Measurements from ENCODE around the gene FCGR3A. TPM values are rescaled to one million over a fixed set of nuclear protein-coding genes. Genes with fewer than 3 reads are reported as not detected.

Gene FCGR3A
- total and polyA plus RNA-seq, 12 donors, result 3.1 to 184 (median 106) TPM

DNA sequence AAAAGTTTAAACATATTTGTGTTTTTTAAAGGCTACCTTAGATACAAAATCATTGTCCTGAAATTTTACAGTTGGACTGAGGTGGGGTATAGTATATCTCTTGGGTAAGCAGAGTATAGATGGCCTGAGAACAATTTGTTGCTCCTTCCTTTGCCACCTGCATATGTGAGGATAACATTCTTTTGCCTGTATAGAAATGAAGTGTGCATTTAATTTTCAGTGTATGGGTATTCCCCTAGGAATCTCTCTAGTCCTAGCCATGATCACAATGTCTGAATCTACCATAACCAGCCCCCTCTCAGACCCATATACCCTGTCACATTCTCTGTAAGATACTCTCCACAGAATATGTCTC lies 46.2 kb downstream of the FCGR3A start:
- intact Hi-C loops (cut with DNase I), result no loop called here
- Histone ChIP-seq H3K27ac (no peak overlapping the region), H3K27me3 (peaks cover 6% of the 10 kb centered on the region), H3K4me1 (replicated peaks in 1 of 2) (no peaks in the 10 kb centered on the region), H3K4me3 (no peak overlapping the region), H3K36me3 (replicated peaks in 1 of 2) (no peaks in the 10 kb centered on the region), H3K9me3 (replicated peaks in 1 of 3) (no peaks in the 10 kb centered on the region)
- no peak for TF ChIP-seq POLR2A (IDR thresholded peaks at IDR 0.05)
- TF ChIP-seq, protein P1, sequence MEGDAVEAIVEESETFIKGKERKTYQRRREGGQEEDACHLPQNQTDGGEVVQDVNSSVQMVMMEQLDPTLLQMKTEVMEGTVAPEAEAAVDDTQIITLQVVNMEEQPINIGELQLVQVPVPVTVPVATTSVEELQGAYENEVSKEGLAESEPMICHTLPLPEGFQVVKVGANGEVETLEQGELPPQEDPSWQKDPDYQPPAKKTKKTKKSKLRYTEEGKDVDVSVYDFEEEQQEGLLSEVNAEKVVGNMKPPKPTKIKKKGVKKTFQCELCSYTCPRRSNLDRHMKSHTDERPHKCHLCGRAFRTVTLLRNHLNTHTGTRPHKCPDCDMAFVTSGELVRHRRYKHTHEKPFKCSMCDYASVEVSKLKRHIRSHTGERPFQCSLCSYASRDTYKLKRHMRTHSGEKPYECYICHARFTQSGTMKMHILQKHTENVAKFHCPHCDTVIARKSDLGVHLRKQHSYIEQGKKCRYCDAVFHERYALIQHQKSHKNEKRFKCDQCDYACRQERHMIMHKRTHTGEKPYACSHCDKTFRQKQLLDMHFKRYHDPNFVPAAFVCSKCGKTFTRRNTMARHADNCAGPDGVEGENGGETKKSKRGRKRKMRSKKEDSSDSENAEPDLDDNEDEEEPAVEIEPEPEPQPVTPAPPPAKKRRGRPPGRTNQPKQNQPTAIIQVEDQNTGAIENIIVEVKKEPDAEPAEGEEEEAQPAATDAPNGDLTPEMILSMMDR (IDR thresholded peaks at IDR 0.05), result no peak
- DNase-seq, result no peak

DNA sequence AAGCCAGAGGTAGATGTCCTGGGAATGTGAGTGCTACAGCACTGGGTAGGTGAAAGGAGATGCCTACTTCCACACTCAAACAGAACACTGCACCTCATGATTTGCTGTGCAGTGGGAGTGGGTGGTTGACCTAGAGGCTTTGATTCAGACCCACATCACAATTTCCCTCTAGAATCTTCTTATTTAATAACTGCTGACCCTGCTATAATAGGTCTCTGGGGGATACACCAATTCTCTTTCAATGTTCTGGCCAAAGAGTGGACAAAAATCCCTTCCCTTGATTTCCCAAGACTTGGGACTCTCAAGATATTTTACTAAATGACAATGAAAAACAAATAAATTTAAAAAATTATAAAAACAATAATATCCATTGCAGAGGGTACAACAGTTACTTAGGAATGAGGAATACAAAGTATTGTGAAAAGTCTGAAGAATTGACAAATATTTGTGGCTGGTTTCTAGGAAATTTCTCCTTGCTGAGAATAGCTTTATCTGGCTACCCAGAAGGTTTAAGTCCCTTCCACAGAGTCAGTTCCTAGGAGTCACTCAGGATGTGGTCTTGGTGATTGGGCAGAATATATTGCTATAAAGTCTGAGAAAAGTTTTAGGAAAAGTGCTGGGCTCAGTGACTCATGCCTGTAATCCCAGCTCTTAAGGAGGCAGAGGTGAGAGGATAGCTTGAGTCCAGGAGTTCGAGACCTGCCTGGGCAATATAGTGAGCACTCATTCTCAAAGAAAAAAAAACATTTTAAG lies 46.8 kb downstream of the FCGR3A start:
- H3K36me3 ChIP-seq (replicated peaks in 1 of 2), result no peaks in the 10 kb centered on the region
- H3K4me1 ChIP-seq (replicated peaks in 1 of 2), result no peaks in the 10 kb centered on the region
- no peaks in the 10 kb centered on the region for H3K9me3 ChIP-seq (replicated peaks in 1 of 3)
- 54 to 98% (median 85%) methylated on average over 1 of the region's 1 CpG for WGBS, 4 donors
- no peak overlapping the region for H3K27ac ChIP-seq
- peaks cover 6% of the 10 kb centered on the region for H3K27me3 ChIP-seq
- H3K4me3 ChIP-seq, result no peak overlapping the region
- TF ChIP-seq, protein P1 (IDR thresholded peaks at IDR 0.05), result no peak
- no peak for TF ChIP-seq POLR2A (IDR thresholded peaks at IDR 0.05)
- intact Hi-C loops (cut with DNase I), result no loop called here
- no peak for DNase-seq

DNA sequence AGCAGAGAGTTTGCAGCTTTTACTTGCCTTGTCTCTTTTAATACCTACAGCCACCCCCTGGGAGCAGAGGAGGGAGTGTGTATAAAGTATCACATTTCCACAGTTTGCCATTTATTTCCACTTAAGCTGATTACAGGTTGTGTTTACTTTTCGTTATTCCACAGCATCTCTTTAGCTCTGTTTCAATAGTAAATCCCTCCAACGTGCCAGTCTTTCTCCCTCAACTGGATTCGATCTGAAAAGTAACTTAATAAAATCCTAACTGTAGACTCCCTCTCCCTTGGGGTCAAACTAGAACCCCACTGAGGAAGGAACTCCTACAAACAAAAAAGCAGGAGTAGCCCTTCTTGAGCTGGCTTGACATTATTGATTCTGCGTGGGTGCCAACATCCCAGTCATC lies 47.4 kb downstream of the FCGR3A start:
- H3K4me3 ChIP-seq, result no peak overlapping the region
- intact Hi-C loops (cut with DNase I), result no loop called here
- 65 to 77% (median 70%) methylated on average over 4 of the region's 4 CpGs for WGBS, 4 donors
- H3K4me1 ChIP-seq (replicated peaks in 1 of 2), result no peaks in the 10 kb centered on the region
- H3K9me3 ChIP-seq (replicated peaks in 1 of 3), result no peaks in the 10 kb centered on the region
- no peak overlapping the region for H3K27ac ChIP-seq
- no peaks in the 10 kb centered on the region for H3K36me3 ChIP-seq (replicated peaks in 1 of 2)
- DNase-seq, result no peak
- H3K27me3 ChIP-seq, result peaks cover 6% of the 10 kb centered on the region
- no peak for TF ChIP-seq POLR2A (IDR thresholded peaks at IDR 0.05)

DNA sequence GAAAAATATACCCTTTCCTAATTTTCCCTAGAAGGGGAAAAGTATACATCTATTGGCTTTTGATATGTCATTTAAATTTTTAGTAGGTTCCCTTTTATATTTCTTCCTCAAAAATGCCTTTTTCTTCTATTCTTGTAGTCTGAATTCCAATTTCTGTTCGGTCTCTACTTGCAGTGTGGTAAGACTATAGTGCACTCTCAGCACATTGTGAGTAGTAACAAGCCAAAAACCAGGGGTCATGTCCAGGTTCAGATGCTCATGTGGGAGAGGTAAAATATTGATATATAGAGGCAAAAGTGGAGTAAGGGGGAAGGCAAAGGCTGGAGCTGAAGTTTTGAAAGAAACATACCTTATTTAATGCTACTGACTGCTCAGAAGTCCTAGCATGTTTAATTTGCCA lies 48.4 kb downstream of the FCGR3A start:
- no peak for TF ChIP-seq POLR2A (IDR thresholded peaks at IDR 0.05)
- TF ChIP-seq, protein P1 (IDR thresholded peaks at IDR 0.05), result no peak
- H3K36me3 ChIP-seq (replicated peaks in 1 of 2), result no peaks in the 10 kb centered on the region
- H3K4me1 ChIP-seq (replicated peaks in 1 of 2), result no peaks in the 10 kb centered on the region
- no peaks in the 10 kb centered on the region for H3K9me3 ChIP-seq (replicated peaks in 1 of 3)
- DNase-seq, result no peak
- 66 to 92% (median 87%) methylated on average over 1 of the region's 1 CpG for WGBS, 4 donors
- intact Hi-C loops (cut with DNase I), result no loop called here
- no peak overlapping the region for H3K27ac ChIP-seq
- H3K27me3 ChIP-seq, result peaks cover 6% of the 10 kb centered on the region
- no peak overlapping the region for H3K4me3 ChIP-seq

All from adrenal gland (tissue), 12 donors.